Spleen (tissue), 11 donors: ENCODE data around the gene ZNF135. TPM values are rescaled to one million over a fixed set of nuclear protein-coding genes. Genes with fewer than 3 reads are reported as not detected.

Experiments
- DNase-seq: peaks from one replicate; pipeline ENCODE4 v3.0.0-alpha.2; 2020
- H3K27ac ChIP-seq, 8 donors: fragments of 200-600 bp; sonication (generic) in 7 of 8; 1 replicate in 4 of 8; 2 replicates in 4 of 8; pipeline versions ENCODE4 v1.5.0 to v1.8.0; 2016 to 2021; ENCODE audit warnings: inconsistent platforms in 4 of 8, mild to moderate bottlenecking in 4 of 8, moderate library complexity in 1 of 8
- H3K27me3 ChIP-seq, 7 donors: fragments of 200-600 bp; sonication (generic) in 6 of 7; replicated peaks in 1 of 7; 1 replicate in 4 of 7; 2 replicates in 3 of 7; pipeline versions ENCODE4 v1.5.0 to v1.8.0; 2016 to 2021; ENCODE audit warnings: inconsistent platforms in 3 of 7, mild to moderate bottlenecking in 1 of 7
- H3K36me3 ChIP-seq, 6 donors: fragments of 200-600 bp; sonication (generic) in 5 of 6; 1 replicate in 4 of 6; 2 replicates in 2 of 6; pipeline versions ENCODE4 v1.5.0 to v1.8.0; 2016 to 2021; ENCODE audit warnings: inconsistent platforms in 2 of 6
- H3K4me1 ChIP-seq, 6 donors: fragments of 200-600 bp; sonication (generic) in 5 of 6; 1 replicate in 3 of 6; 2 replicates in 3 of 6; pipeline versions ENCODE4 v1.5.0 to v1.8.0; 2016 to 2021; ENCODE audit warnings: inconsistent platforms in 3 of 6
- H3K4me3 ChIP-seq, 8 donors: fragments of 200-600 bp; sonication (generic) in 7 of 8; 1 replicate in 4 of 8; 2 replicates in 4 of 8; pipeline versions ENCODE4 v1.5.0 to v1.8.0; 2016 to 2021; ENCODE audit warnings: inconsistent platforms in 4 of 8, mild to moderate bottlenecking in 4 of 8, moderate library complexity in 2 of 8
- H3K9me3 ChIP-seq, 8 donors: fragments of 200-600 bp; sonication (generic) in 7 of 8; 1 replicate in 4 of 8; 2 replicates in 4 of 8; pipeline versions ENCODE4 v1.5.0 to v1.8.0; 2016 to 2021; ENCODE audit warnings: inconsistent platforms in 4 of 8
- POLR2A ChIP-seq, 3 donors: fragments of 450-650 bp; IDR thresholded peaks; one replicate each; pipeline ENCODE4 v1.5.1; 2017; ENCODE audit warnings: antibody characterized with exemption in 3 of 3, mild to moderate bottlenecking in 1 of 3
- POLR2AphosphoS5 ChIP-seq, 3 donors: sonication (generic); formaldehyde crosslinking; IDR thresholded peaks; one replicate each; pipeline ENCODE4 v1.5.1; 2017; ENCODE audit warnings: antibody characterized with exemption in 3 of 3
- WGBS, 5 donors: extraction: QIAGEN DNeasy Blood & Tissue Kit in 3 of 5; methylation state at CpG; one replicate each; pipeline versions ENCODE4 v1.1.5 to v1.1.7; 2013 to 2018; 5-methylcytosine and 5-hydroxymethylcytosine counted together
- intact Hi-C: fragments of 100-400 bp; cut with DNase I; formaldehyde crosslinking; loops from one replicate; pipeline ENCODE4 v1.15.0; 2023; ENCODE audit warnings: low total_unique reads
- polyA plus RNA-seq, 3 donors: library from polyadenylated mRNA; stranded (reverse); fragments of 200-250 nt; gene quantifications; one replicate each; pipeline ENCODE4 v1.2.1, GENCODE V29; 2013
- total RNA-seq, 7 donors: library from RNA; depleted of rRNA in 3 of 7; stranded (reverse); fragments of >200 nt in 3 of 7; fragmentation: NEBNext Ultra II Directional in 4 of 7; extraction: Animal tissue kit (Norgen Biotek cat#: 25700) in 4 of 7; gene quantifications; one replicate each; pipeline versions ENCODE4 v1.1.0 to v1.2.1, GENCODE V29; 2016 to 2021
- TF ChIP-seq, protein P1 (sequence below), 11 experiments: fragments of 200-600 bp in 7 of 11; fragments of 450-650 bp in 4 of 11; sonication (generic) in 4 of 11; IDR thresholded peaks in 8 of 11; conservative IDR thresholded peaks in 3 of 11; 1 replicate in 7 of 11; 2 replicates in 4 of 11; pipeline versions ENCODE4 v1.4.0 to v1.8.0; 2016 to 2021; ENCODE audit warnings: antibody characterized with exemption in 11 of 11, inconsistent platforms in 4 of 11, mild to moderate bottlenecking in 1 of 11
- donor health status: healthy with polysubstance abuse.
- donor health status: DM: no; HTN: no; CAD: no; lungs with moderate emphysema.
- donor health status: DM: no; HTN: no; CAD: no.
- donor health status: Bipolar disorder and iron deficiency.
- donor health status: healthy.
- donor health status: DM: no; HTN: no; CAD: no.
- donor health status: DM: yes; HTN: yes; CAD: no.

Gene ZNF135
- total and polyA plus RNA-seq, 10 donors = 3.6 to 9.4 (median 7.0) TPM

DNA sequence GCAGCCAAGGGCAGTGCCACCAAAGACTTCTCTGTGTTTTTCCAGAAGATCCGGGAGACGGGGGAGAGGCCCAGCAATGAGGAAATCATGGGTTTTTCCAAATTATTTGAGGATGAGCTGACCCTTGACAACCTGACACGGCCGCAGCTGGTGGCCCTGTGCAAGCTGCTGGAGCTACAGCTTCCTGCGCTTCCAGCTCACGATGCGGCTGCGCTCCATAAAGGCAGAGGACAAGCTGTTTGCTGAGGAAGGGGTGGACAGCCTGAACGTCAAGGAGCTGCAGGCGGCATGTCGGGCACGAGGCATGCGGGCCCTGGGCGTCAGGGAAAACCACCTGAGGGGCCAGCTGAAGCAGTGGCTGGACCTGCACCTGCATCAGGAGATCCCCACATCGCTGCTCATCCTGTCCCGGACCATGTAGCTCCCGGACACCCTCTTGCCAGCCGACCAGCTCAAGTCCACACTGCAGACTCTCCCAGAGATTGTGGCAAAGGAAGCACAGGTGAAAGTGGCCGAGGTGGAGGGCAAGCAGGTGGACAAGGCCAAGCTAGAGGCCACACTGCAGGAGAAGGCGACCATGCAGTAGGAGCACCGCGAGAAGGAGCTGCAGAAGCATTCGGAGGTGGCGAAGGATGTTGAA, 13.6 kb upstream of the ZNF135 start:
- Histone ChIP-seq H3K36me3 (no peaks in the 10 kb centered on the region), H3K27ac (no peak overlapping the region), H3K4me1 (no peaks in the 10 kb centered on the region), H3K9me3 (peaks cover 0 to 100% (median 100%) of the 10 kb centered on the region in 8 donors), H3K27me3 (peaks cover 0 to 6% (median 0%) of the 10 kb centered on the region in 7 donors), H3K4me3 (no peak overlapping the region)
- 93 to 95% (median 94%) methylated on average over 23 to 24 of the region's 24 CpGs for WGBS, 5 donors
- no peak for DNase-seq
- TF ChIP-seq POLR2A (IDR thresholded peaks at IDR 0.05) (no peak), POLR2AphosphoS5 (IDR thresholded peaks at IDR 0.05) (no peak)
- TF ChIP-seq, protein P1, sequence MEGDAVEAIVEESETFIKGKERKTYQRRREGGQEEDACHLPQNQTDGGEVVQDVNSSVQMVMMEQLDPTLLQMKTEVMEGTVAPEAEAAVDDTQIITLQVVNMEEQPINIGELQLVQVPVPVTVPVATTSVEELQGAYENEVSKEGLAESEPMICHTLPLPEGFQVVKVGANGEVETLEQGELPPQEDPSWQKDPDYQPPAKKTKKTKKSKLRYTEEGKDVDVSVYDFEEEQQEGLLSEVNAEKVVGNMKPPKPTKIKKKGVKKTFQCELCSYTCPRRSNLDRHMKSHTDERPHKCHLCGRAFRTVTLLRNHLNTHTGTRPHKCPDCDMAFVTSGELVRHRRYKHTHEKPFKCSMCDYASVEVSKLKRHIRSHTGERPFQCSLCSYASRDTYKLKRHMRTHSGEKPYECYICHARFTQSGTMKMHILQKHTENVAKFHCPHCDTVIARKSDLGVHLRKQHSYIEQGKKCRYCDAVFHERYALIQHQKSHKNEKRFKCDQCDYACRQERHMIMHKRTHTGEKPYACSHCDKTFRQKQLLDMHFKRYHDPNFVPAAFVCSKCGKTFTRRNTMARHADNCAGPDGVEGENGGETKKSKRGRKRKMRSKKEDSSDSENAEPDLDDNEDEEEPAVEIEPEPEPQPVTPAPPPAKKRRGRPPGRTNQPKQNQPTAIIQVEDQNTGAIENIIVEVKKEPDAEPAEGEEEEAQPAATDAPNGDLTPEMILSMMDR (IDR thresholded peaks at IDR 0.05 in 8 of 11, conservative IDR thresholded peaks at IDR 0.05 in 3 of 11) = no peak
- intact Hi-C loops = no loop called here

DNA sequence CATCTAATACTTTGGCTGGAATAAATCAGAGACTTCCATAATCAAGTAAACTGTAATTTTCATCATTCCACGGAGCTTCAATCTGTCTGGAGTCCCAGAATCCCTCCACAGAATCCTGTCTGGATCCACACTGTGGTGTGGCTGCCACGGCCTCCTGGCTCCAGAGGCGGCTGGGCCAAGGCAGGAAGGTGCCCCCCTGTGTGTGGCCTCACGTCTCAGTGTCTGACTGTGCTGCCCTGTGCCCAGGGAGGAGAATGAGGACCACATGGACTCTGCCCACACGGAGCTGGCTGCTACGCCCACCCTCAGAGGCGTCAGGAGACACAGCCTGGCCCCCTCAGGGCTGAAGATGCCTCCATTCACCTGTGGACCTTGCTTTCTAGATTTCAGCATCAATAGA, 12.2 kb upstream of the ZNF135 start:
- H3K4me1 ChIP-seq = no peaks in the 10 kb centered on the region

DNA sequence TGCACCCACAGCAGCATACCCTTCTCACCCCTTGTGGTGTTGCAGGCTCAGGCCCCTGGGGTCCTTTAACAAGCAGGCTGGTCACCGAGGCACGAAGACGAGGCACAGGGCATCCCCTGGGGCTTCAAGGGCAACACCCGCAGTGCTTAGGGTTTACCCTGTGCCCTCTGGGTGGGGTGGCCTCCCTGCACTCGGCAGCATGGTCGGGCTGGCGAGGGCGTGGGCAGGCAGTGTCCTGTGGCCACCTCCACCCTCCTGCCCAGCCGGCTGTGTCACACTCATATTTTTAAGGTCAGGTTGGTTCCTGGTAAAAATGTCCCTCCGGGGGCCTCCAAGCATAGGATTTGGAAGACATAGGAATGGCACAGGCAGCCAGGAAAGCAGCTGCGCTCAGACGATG, 11.4 kb upstream of the ZNF135 start:
- Histone ChIP-seq H3K4me3 (no peak overlapping the region), H3K27ac (no peak overlapping the region), H3K9me3 (peaks cover 0 to 100% (median 100%) of the 10 kb centered on the region in 8 donors), H3K36me3 (no peaks in the 10 kb centered on the region), H3K27me3 (peaks cover 0 to 4% (median 0%) of the 10 kb centered on the region in 7 donors), H3K4me1 (no peaks in the 10 kb centered on the region)
- WGBS, 5 donors = 91 to 93% (median 92%) methylated on average over 11 to 12 of the region's 12 CpGs
- intact Hi-C loops = no loop called here
- no peak for DNase-seq
- TF ChIP-seq POLR2AphosphoS5 (IDR thresholded peaks at IDR 0.05) (no peak), POLR2A (IDR thresholded peaks at IDR 0.05) (no peak)
- TF ChIP-seq, protein P1 (IDR thresholded peaks at IDR 0.05 in 8 of 11, conservative IDR thresholded peaks at IDR 0.05 in 3 of 11) = no peak

More for the DNA sequence above, 12.2 kb upstream of the ZNF135 start:
- WGBS, 5 donors = 77 to 93% (median 86%) methylated on average over 4 to 7 of the region's 7 CpGs
- TF ChIP-seq POLR2A (IDR thresholded peaks at IDR 0.05) = no peak
- intact Hi-C loops = no loop called here
- no peaks in the 10 kb centered on the region for H3K36me3 ChIP-seq
- H3K27me3 ChIP-seq = peaks cover 0 to 6% (median 0%) of the 10 kb centered on the region in 7 donors
- no peak overlapping the region for H3K27ac ChIP-seq
- no peak for DNase-seq
- peaks cover 0 to 100% (median 100%) of the 10 kb centered on the region in 8 donors for H3K9me3 ChIP-seq
- H3K4me3 ChIP-seq = no peak overlapping the region

DNA sequence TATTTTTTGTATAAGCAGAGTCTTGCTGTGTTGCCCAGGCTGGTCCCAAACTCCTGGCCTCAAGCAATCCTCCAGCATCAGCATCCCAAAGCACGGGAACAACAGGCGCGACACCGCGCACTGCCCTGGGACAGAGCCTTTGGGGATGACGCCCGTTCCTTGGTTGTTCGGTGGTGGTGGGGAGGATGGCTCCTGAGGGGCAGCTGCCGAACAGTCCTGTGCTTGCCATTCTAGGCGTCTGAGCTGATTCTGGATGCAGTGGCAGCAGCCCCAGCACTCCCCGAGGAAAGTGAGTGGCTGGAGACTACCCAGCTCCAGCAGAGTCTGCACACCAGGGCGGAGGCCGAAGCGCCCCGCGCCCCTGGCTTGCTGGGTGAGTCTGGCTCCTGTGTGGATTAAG, 6.8 kb upstream of the ZNF135 start:
- Histone ChIP-seq H3K27me3 (peaks cover 0 to 23% (median 0%) of the 10 kb centered on the region in 7 donors), H3K9me3 (peaks cover 0 to 100% (median 75%) of the 10 kb centered on the region in 8 donors), H3K27ac (no peak overlapping the region), H3K4me1 (peaks cover 0 to 5% (median 0%) of the 10 kb centered on the region in 6 donors), H3K4me3 (no peak overlapping the region), H3K36me3 (no peaks in the 10 kb centered on the region)
- WGBS, 5 donors = 92 to 98% (median 96%) methylated on average over 15 to 16 of the region's 16 CpGs
- DNase-seq = no peak
- no peak for TF ChIP-seq POLR2AphosphoS5 (IDR thresholded peaks at IDR 0.05)
- TF ChIP-seq POLR2A (IDR thresholded peaks at IDR 0.05) = no peak
- TF ChIP-seq, protein P1 (IDR thresholded peaks at IDR 0.05 in 8 of 11, conservative IDR thresholded peaks at IDR 0.05 in 3 of 11) = no peak
- intact Hi-C loops = no loop called here
